ENCODE data around the gene MCHR1.

GRCh38 chr22:40641269-40641668 is 38.0 kb upstream of the MCHR1 start:
- TF ChIP-seq POLR2AphosphoS5 (IDR thresholded peaks at IDR 0.05) (no peak), POLR2A (IDR thresholded peaks at IDR 0.05) (no peak), CTCF (IDR thresholded peaks at IDR 0.05) (no peak)
